Measurements from ENCODE around the gene KIFC3.
"Not testable (repeated sequence)": the region's sequence is repeated elsewhere in the genome, so short reads cannot be mapped to it uniquely, and the experiment has no call there.

Gene KIFC3

GRCh38 chr16:57802341-57803133 lies at the start of gene KIFC3:
TSS of gene KIFC3 (minus strand) at chr16:57802491. CDS start at chr16:57798243, 4,248 bp downstream.
- TF ChIP-seq, protein P1, sequence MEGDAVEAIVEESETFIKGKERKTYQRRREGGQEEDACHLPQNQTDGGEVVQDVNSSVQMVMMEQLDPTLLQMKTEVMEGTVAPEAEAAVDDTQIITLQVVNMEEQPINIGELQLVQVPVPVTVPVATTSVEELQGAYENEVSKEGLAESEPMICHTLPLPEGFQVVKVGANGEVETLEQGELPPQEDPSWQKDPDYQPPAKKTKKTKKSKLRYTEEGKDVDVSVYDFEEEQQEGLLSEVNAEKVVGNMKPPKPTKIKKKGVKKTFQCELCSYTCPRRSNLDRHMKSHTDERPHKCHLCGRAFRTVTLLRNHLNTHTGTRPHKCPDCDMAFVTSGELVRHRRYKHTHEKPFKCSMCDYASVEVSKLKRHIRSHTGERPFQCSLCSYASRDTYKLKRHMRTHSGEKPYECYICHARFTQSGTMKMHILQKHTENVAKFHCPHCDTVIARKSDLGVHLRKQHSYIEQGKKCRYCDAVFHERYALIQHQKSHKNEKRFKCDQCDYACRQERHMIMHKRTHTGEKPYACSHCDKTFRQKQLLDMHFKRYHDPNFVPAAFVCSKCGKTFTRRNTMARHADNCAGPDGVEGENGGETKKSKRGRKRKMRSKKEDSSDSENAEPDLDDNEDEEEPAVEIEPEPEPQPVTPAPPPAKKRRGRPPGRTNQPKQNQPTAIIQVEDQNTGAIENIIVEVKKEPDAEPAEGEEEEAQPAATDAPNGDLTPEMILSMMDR (IDR thresholded peaks at IDR 0.05; ENCODE audit: low read depth, low read length, missing control alignments), result no peak
- no peak for DNase-seq (ENCODE audit: low read depth)
- no peak within 1 kb of the TSS; the same call in 1 of the 2 replicates for H3K4me3 ChIP-seq (ENCODE audit: low read depth, low read length)

GRCh38 chr16:57848181-57848580 lies 45.9 kb upstream of the KIFC3 start:
- no peak overlapping the region for H3K4me3 ChIP-seq (ENCODE audit: low read depth, low read length)
- DNase-seq (ENCODE audit: low read depth), result no peak
- TF ChIP-seq, protein P1 (IDR thresholded peaks at IDR 0.05; ENCODE audit: low read depth, low read length, missing control alignments), result no peak

GRCh38 chr16:57846931-57847330 lies 44.6 kb upstream of the KIFC3 start:
- not testable (repeated sequence) for H3K4me3 ChIP-seq (ENCODE audit: low read depth, low read length); DNase-seq (ENCODE audit: low read depth)

DNA sequence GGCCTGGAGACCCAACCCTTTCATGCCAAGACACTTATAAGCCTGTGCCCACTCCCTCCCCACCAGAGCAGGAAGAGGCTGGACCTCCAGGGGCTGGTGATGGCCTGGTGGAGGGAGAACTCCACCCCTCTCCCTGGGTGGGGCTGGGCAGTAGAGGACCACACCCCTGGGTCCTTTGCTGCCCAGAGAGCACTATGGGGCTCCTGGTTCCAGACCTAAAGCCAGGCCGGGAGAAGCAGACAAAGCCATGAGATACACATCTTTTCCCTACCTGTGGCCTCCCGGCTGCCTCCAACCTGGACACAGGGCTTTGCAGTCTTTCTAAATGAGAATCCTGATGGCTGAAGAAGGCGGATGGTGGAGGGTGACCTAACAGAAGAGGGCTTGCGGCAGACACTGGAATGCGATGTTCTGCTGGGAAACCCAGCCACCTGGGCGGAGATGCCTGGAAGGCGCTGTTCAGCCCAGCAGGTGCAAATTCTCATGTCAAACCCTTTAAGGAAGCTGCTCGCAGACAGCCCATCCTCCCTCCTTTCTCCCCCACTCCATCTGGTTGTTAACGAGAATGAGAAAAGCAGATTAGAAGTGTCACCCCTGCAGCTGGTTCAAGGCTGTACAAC lies 43.9 kb upstream of the KIFC3 start:
- no peak overlapping the region for H3K4me3 ChIP-seq (ENCODE audit: low read depth, low read length)
- no peak for DNase-seq (ENCODE audit: low read depth)
- TF ChIP-seq, protein P1 (IDR thresholded peaks at IDR 0.05; ENCODE audit: low read depth, low read length, missing control alignments), result no peak

DNA sequence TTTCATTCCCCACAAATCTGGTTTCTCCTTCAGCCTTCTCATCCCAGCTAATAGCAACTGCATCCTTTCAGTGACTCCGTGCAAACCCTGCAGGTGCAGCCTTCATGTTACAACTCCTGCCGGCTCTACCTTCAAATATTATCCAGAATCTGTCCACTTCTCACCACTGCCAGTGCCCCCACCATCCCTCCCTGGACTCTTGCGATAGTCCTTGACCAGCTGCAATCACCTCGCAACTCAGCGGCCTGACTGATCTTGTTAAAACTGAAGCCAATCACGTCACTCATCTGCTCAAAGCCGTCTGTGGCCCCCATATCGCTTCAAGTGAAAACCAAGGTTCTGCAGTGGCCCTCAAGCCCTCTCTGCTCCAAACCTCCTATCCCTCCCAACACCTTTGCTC lies 42.8 kb upstream of the KIFC3 start:
- DNase-seq (ENCODE audit: low read depth), result no peak
- H3K4me3 ChIP-seq (ENCODE audit: low read depth, low read length), result no peak overlapping the region
- TF ChIP-seq, protein P1 (IDR thresholded peaks at IDR 0.05; ENCODE audit: low read depth, low read length, missing control alignments), result no peak

- TF ChIP-seq, protein P1 (IDR thresholded peaks at IDR 0.05; ENCODE audit: low read depth, low read length, missing control alignments), result no peak
- DNase-seq (ENCODE audit: low read depth), result no peak
- no peak overlapping the region for H3K4me3 ChIP-seq (ENCODE audit: low read depth, low read length)
Measured at GRCh38 chr16:57844416-57845030, 42.2 kb upstream of the KIFC3 start.

DNA sequence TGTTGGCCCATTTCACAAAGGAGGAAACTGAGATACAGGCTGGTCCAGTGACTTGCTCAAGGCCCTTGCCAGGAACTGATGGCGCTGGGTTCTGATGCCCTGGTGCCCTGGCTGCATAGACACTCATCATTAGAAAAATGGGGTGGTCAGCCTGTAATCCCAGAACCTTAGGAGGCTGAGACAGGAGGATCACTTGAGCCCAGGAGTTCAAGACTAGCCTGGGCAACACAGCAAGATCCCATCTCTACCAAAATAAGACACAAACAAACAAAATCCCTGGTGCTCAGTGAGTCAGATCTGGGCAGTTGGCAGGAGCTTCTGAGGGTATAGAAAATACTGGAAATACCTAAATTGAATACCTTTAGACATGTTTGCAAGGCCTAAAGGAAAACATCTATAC lies 41.1 kb upstream of the KIFC3 start:
- no peak overlapping the region for H3K4me3 ChIP-seq (ENCODE audit: low read depth, low read length)
- DNase-seq (ENCODE audit: low read depth), result no peak
- TF ChIP-seq, protein P1 (IDR thresholded peaks at IDR 0.05; ENCODE audit: low read depth, low read length, missing control alignments), result no peak

Data from GM12864 (cell line).